HEK293 (cell line): Measurements from ENCODE around the gene RTKN.

ENCODE experiments used
- CTCF ChIA-PET: fragments of 350-600 bp; formaldehyde crosslinking; extraction: SDS; loops from one replicate; lab custom pipeline; 2021; ENCODE audit warnings: antibody characterized with exemption; lab: Yijun Ruan, JAX
- POLR2A ChIA-PET: fragments of 300-600 bp; formaldehyde crosslinking; extraction: SDS; loops from one replicate; lab custom pipeline; 2020; ENCODE audit warnings: antibody characterized with exemption, inconsistent platforms; lab: Yijun Ruan, JAX
- H3K27ac ChIP-seq: fragments of 200-500 bp; sonication (Bioruptor generic); 2 replicates; pipeline ENCODE4 v1.5.1; 2014; ENCODE audit warnings: low read depth, low read length, control low read depth, inconsistent platforms; ENCODE audit errors: extremely low read depth
- H3K36me3 ChIP-seq, 2 experiments: fragments of 200-500 bp in 1 of 2; sonication (Bioruptor generic) in 1 of 2; 1 replicate in 1 of 2; 2 replicates in 1 of 2; pipeline ENCODE4 v1.5.1; 2014 to 2017; ENCODE audit warnings: inconsistent platforms in 2 of 2, low read length in 2 of 2; ENCODE audit not compliant: control insufficient read depth in 2 of 2, insufficient read depth in 1 of 2
- H3K4me1 ChIP-seq: fragments of 200-500 bp; sonication (Bioruptor generic); 2 replicates; pipeline ENCODE4 v1.5.1; 2014; ENCODE audit warnings: mild to moderate bottlenecking, low read length, inconsistent platforms; ENCODE audit not compliant: control insufficient read depth, insufficient read depth
- H3K4me3 ChIP-seq: 2 replicates; pipeline ENCODE4 v1.5.1; 2011; ENCODE audit warnings: low read depth, mild to moderate bottlenecking, control low read depth, low read length, moderate library complexity
- H3K9me3 ChIP-seq: fragments of 200-500 bp; sonication (Bioruptor generic); 2 replicates; pipeline ENCODE4 v1.5.1; 2014; ENCODE audit warnings: low read depth, low read length, inconsistent platforms; ENCODE audit not compliant: control insufficient read depth, insufficient read depth
- HIC1 ChIP-seq: fragments of 450-650 bp; formaldehyde crosslinking; IDR thresholded peaks from 2 replicates; pipeline ENCODE4 v1.5.1; 2016; ENCODE audit warnings: missing biosample characterization, missing genetic modification characterization
- MEIS1 ChIP-seq: sonication (generic); formaldehyde crosslinking; IDR thresholded peaks from 2 replicates; pipeline ENCODE4 v1.8.1; 2022; ENCODE audit warnings: missing genetic modification reagents, mild to moderate bottlenecking, borderline replicate concordance
- PATZ1 ChIP-seq: fragments of 450-650 bp; formaldehyde crosslinking; IDR thresholded peaks from 2 replicates; pipeline ENCODE4 v1.5.1; 2016; ENCODE audit warnings: missing biosample characterization, missing genetic modification characterization
- PRDM10 ChIP-seq: fragments of 450-650 bp; formaldehyde crosslinking; IDR thresholded peaks from 2 replicates; pipeline ENCODE4 v1.5.1; 2016; ENCODE audit warnings: missing biosample characterization, missing genetic modification characterization
- SCRT1 ChIP-seq: fragments of 450-650 bp; formaldehyde crosslinking; IDR thresholded peaks from 2 replicates; pipeline ENCODE4 v1.5.1; 2016; ENCODE audit warnings: missing biosample characterization, missing genetic modification characterization, borderline replicate concordance
- ZFHX2 ChIP-seq: fragments of 450-650 bp; formaldehyde crosslinking; conservative IDR thresholded peaks from 2 replicates; pipeline ENCODE4 v1.5.1; 2016; ENCODE audit warnings: missing biosample characterization, missing genetic modification characterization
- ZNF121 ChIP-seq: fragments of 450-650 bp; formaldehyde crosslinking; IDR thresholded peaks from 2 replicates; pipeline ENCODE4 v1.5.1; 2016; ENCODE audit warnings: missing biosample characterization, missing genetic modification characterization
- ZNF132 ChIP-seq: fragments of 450-650 bp; formaldehyde crosslinking; IDR thresholded peaks from 2 replicates; pipeline ENCODE4 v1.5.1; 2017; ENCODE audit warnings: missing biosample characterization, missing genetic modification characterization, borderline replicate concordance
- ZNF16 ChIP-seq: fragments of 450-650 bp; formaldehyde crosslinking; IDR thresholded peaks from 2 replicates; pipeline ENCODE4 v1.5.1; 2016; ENCODE audit warnings: low read depth, missing biosample characterization, missing genetic modification characterization
- ZNF223 ChIP-seq: fragments of 450-650 bp; formaldehyde crosslinking; IDR thresholded peaks from 2 replicates; pipeline ENCODE4 v1.5.1; 2016; ENCODE audit warnings: missing biosample characterization, missing genetic modification characterization
- ZNF239 ChIP-seq: fragments of 450-650 bp; formaldehyde crosslinking; IDR thresholded peaks from 2 replicates; pipeline ENCODE4 v1.5.1; 2016; ENCODE audit warnings: missing biosample characterization, missing genetic modification characterization
- ZNF24 ChIP-seq: fragments of 450-650 bp; formaldehyde crosslinking; IDR thresholded peaks from 2 replicates; pipeline ENCODE4 v1.5.1; 2016; ENCODE audit warnings: missing biosample characterization, missing genetic modification characterization
- ZNF324 ChIP-seq: fragments of 450-650 bp; formaldehyde crosslinking; IDR thresholded peaks from 2 replicates; pipeline ENCODE4 v1.5.1; 2016; ENCODE audit warnings: missing biosample characterization, missing genetic modification characterization
- ZNF335 ChIP-seq: fragments of 450-650 bp; formaldehyde crosslinking; conservative IDR thresholded peaks from 2 replicates; pipeline ENCODE4 v1.5.1; 2016; ENCODE audit warnings: missing biosample characterization, missing genetic modification characterization
- ZNF433 ChIP-seq: fragments of 450-650 bp; formaldehyde crosslinking; IDR thresholded peaks from 2 replicates; pipeline ENCODE4 v1.5.1; 2016; ENCODE audit warnings: missing biosample characterization, missing genetic modification characterization, low read depth
- ZNF473 ChIP-seq: fragments of 450-650 bp; formaldehyde crosslinking; IDR thresholded peaks from 2 replicates; pipeline ENCODE4 v1.5.1; 2017; ENCODE audit warnings: missing biosample characterization, missing genetic modification characterization
- ZNF521 ChIP-seq: fragments of 450-650 bp; formaldehyde crosslinking; IDR thresholded peaks from 2 replicates; pipeline ENCODE4 v1.5.1; 2017; ENCODE audit warnings: missing biosample characterization, mild to moderate bottlenecking, missing genetic modification characterization
- ZNF530 ChIP-seq: fragments of 450-650 bp; formaldehyde crosslinking; IDR thresholded peaks from 2 replicates; pipeline ENCODE4 v1.5.1; 2016; ENCODE audit warnings: low read depth, missing biosample characterization, missing genetic modification characterization
- ZNF600 ChIP-seq: fragments of 450-650 bp; formaldehyde crosslinking; IDR thresholded peaks from 2 replicates; pipeline ENCODE4 v1.5.1; 2016; ENCODE audit warnings: missing biosample characterization, missing genetic modification characterization
- ZNF610 ChIP-seq: fragments of 450-650 bp; formaldehyde crosslinking; IDR thresholded peaks from 2 replicates; pipeline ENCODE4 v1.5.1; 2016; ENCODE audit warnings: missing biosample characterization, missing genetic modification characterization, borderline replicate concordance
- ZNF629 ChIP-seq: fragments of 450-650 bp; formaldehyde crosslinking; IDR thresholded peaks from 2 replicates; pipeline ENCODE4 v1.5.1; 2017; ENCODE audit warnings: missing biosample characterization, missing genetic modification characterization
- ZNF639 ChIP-seq: fragments of 450-650 bp; formaldehyde crosslinking; IDR thresholded peaks from 2 replicates; pipeline ENCODE4 v1.5.1; 2016; ENCODE audit warnings: missing biosample characterization, missing genetic modification characterization
- ZNF677 ChIP-seq: fragments of 450-650 bp; IDR thresholded peaks from 2 replicates; pipeline ENCODE4 v1.5.0; 2018; ENCODE audit warnings: missing biosample characterization, mild to moderate bottlenecking, missing genetic modification characterization, moderate library complexity
- ZNF701 ChIP-seq: fragments of 450-650 bp; formaldehyde crosslinking; IDR thresholded peaks from 2 replicates; pipeline ENCODE4 v1.5.1; 2016; ENCODE audit warnings: missing biosample characterization, missing genetic modification characterization
- ZNF76 ChIP-seq: fragments of 450-650 bp; formaldehyde crosslinking; IDR thresholded peaks from 2 replicates; pipeline ENCODE4; 2016; ENCODE audit warnings: low read depth, missing biosample characterization, missing genetic modification characterization, borderline replicate concordance
- ZNF830 ChIP-seq: fragments of 450-650 bp; IDR thresholded peaks from 2 replicates; pipeline ENCODE4 v1.5.0; 2018; ENCODE audit warnings: missing biosample characterization, missing genetic modification characterization, low read depth, mild to moderate bottlenecking, moderate library complexity
- ZSCAN4 ChIP-seq: fragments of 450-650 bp; formaldehyde crosslinking; IDR thresholded peaks from 2 replicates; pipeline ENCODE4 v1.5.1; 2017; ENCODE audit warnings: missing biosample characterization, missing genetic modification characterization

The RTKN gene

GRCh38 chr2:74378007-74378406 lies 63.7 kb downstream of the RTKN start:
- TF ChIP-seq ZNF132 (tag by site-specific recombination) (no peak), SCRT1 (tag by site-specific recombination) (no peak), ZNF629 (tag by site-specific recombination) (no peak), ZNF639 (tag by site-specific recombination) (no peak), ZNF16 (tag by site-specific recombination) (no peak), ZFHX2 (tag by site-specific recombination) (no peak), ZNF433 (tag by site-specific recombination) (no peak), ZNF473 (tag by site-specific recombination) (no peak), ZNF677 (no peak), ZNF530 (tag by site-specific recombination) (no peak), HIC1 (tag by site-specific recombination) (no peak), ZSCAN4 (tag by site-specific recombination) (no peak), ZNF24 (tag by site-specific recombination) (no peak), ZNF335 (no peak), ZNF324 (no peak), ZNF600 (no peak), ZNF239 (no peak)
- TF ChIP-seq, all 188 proteins: peak for 0
- Histone ChIP-seq H3K27ac (no peak overlapping the region), H3K9me3 (no peaks in the 10 kb centered on the region), H3K4me3 (no peak overlapping the region), H3K4me1 (peaks cover 23% of the 10 kb centered on the region), H3K36me3 (peaks cover 0 to 26% of the 10 kb centered on the region in 2 experiments; a peak in 1 of 3 replicates)
- ChIA-PET POLR2A (no interaction called here), CTCF (interaction anchor here (0.6 kb wide), 1 partner anchor 558 kb away, joined by 5 read pairs; no protein-coding TSS in a partner anchor)

GRCh38 chr2:74375838-74376237 lies 65.9 kb downstream of the RTKN start:
- Histone ChIP-seq H3K4me1 (peaks cover 28% of the 10 kb centered on the region), H3K4me3 (no peak overlapping the region), H3K27ac (no peak overlapping the region), H3K9me3 (no peaks in the 10 kb centered on the region), H3K36me3 (peaks cover 3 to 42% of the 10 kb centered on the region in 2 experiments; a peak in 1 of 3 replicates)
- CTCF ChIA-PET: interaction anchor here (0.7 to 3.2 kb wide), 4 partner anchors 16 to 1176 kb away, joined by 3 to 11 read pairs (median 5); no protein-coding TSS in a partner anchor
- POLR2A ChIA-PET: interaction anchor here (1.7 kb wide), 1 partner anchor 16 kb away, joined by 6 read pairs; no protein-coding TSS in a partner anchor
- TF ChIP-seq ZNF701 (tag by site-specific recombination) (no peak), ZNF223 (tag by site-specific recombination) (no peak), ZNF830 (no peak), ZNF76 (tag by site-specific recombination) (no peak), ZNF610 (tag by site-specific recombination) (no peak), ZNF521 (tag by site-specific recombination) (no peak), MEIS1 (no peak), ZNF121 (tag by site-specific recombination) (no peak), PATZ1 (tag by site-specific recombination) (no peak), PRDM10 (tag by site-specific recombination) (no peak)
